CD4-positive, alpha-beta T cell (primary cell): Measurements from ENCODE around the gene GPR158. TPM values are rescaled to one million over a fixed set of nuclear protein-coding genes. Genes with fewer than 3 reads are reported as not detected.

Experiments used
- ATAC-seq: fragments of 200-7000 bp; cut with Tn5 transposase; one replicate; pipeline ENCODE4 v1.10.0; 2022; ENCODE audit warnings: mild to moderate bottlenecking; ENCODE audit not compliant: poor library complexity
- CTCF ChIA-PET: fragments of 350-600 bp; sonication (Branson Sonifier 250); formaldehyde crosslinking; loops from one replicate; lab custom pipeline; 2021; ENCODE audit warnings: antibody characterized with exemption, inconsistent platforms; lab: Charles Lee
- POLR2A ChIA-PET: fragments of 350-600 bp; sonication (Branson Sonifier 250); formaldehyde crosslinking; loops from one replicate; lab custom pipeline; 2021; ENCODE audit warnings: antibody characterized with exemption, inconsistent platforms; lab: Charles Lee
- DNase-seq, 14 experiments: peaks; one replicate each; pipeline ENCODE4 v3.0.0-alpha.2; 2013 to 2020; ENCODE audit warnings: mixed read lengths in 2 of 14
- H3K27ac ChIP-seq, 2 donors: one replicate each; pipeline versions ENCODE4 v1.5.1 to v1.7.0; 2013; ENCODE audit warnings: low read length in 2 of 2, low read depth in 1 of 2, mild to moderate bottlenecking in 1 of 2
- H3K27me3 ChIP-seq, 2 experiments: 1 replicate in 1 of 2; 2 replicates in 1 of 2; pipeline versions ENCODE4 v1.6.1 to v1.7.0; 2013; ENCODE audit warnings: low read length in 2 of 2, control low read depth in 1 of 2, mild to moderate bottlenecking in 1 of 2, moderate library complexity in 1 of 2; ENCODE audit not compliant: insufficient read depth in 2 of 2, control insufficient read depth in 1 of 2
- H3K36me3 ChIP-seq: one replicate; pipeline ENCODE4 v1.6.1; 2013; ENCODE audit warnings: low read length, control low read depth; ENCODE audit not compliant: insufficient read depth
- H3K4me1 ChIP-seq: one replicate; pipeline ENCODE4 v1.6.1; 2013; ENCODE audit warnings: low read length, control low read depth; ENCODE audit not compliant: insufficient read depth
- H3K4me3 ChIP-seq: one replicate; pipeline ENCODE4 v1.5.1; 2013; ENCODE audit warnings: mild to moderate bottlenecking, low read length, moderate library complexity
- H3K9me3 ChIP-seq, 2 experiments: 1 replicate in 1 of 2; 2 replicates in 1 of 2; pipeline versions ENCODE4 v1.6.1 to v1.7.0; 2013; ENCODE audit warnings: low read length in 2 of 2, mild to moderate bottlenecking in 2 of 2, control low read depth in 1 of 2, moderate library complexity in 1 of 2; ENCODE audit not compliant: control insufficient read depth in 1 of 2, insufficient read depth in 1 of 2
- H3K27ac Mint-ChIP-seq: one replicate; pipeline ENCODE4 v1.8.0; 2020; ENCODE audit warnings: mixed read lengths
- H3K27me3 Mint-ChIP-seq: one replicate; pipeline ENCODE4 v1.8.0; 2021; ENCODE audit warnings: mixed read lengths
- H3K36me3 Mint-ChIP-seq: one replicate; pipeline ENCODE4 v1.8.0; 2021; ENCODE audit warnings: low read depth, mixed read lengths
- H3K4me1 Mint-ChIP-seq: one replicate; pipeline ENCODE4 v1.8.0; 2021; ENCODE audit warnings: low read depth, mixed read lengths
- H3K4me3 Mint-ChIP-seq: one replicate; pipeline ENCODE4 v1.8.0; 2020; ENCODE audit warnings: mild to moderate bottlenecking, mixed read lengths
- H3K9me3 Mint-ChIP-seq: one replicate; pipeline ENCODE4 v1.8.0; 2020; ENCODE audit warnings: mixed read lengths
- intact Hi-C, 2 experiments: fragments of 100-400 bp; cut with DNase I in 1 of 2; cut with micrococcal nuclease in 1 of 2; formaldehyde crosslinking; loops; one replicate each; pipeline versions ENCODE4 v1.15.1 to v1.9.0; 2023 to 2025; cut with DNase I, micrococcal nuclease
- polyA plus RNA-seq, 2 donors: library from polyadenylated mRNA; unstranded; fragments of 120-200 nt; gene quantifications; one replicate each; pipeline ENCODE4 v1.2.1, GENCODE V29; 2013
- total RNA-seq, 174 experiments: library from RNA in 2 of 174; stranded (reverse) in 2 of 174; gene quantifications; one replicate each; pipeline ENCODE4 v1.2.3 and lab custom pipeline; 2021 to 2026
- TF ChIP-seq, protein P1 (sequence below): fragments of 200-600 bp; IDR thresholded peaks from one replicate; pipeline ENCODE4 v1.8.0; 2022; ENCODE audit warnings: antibody characterized with exemption, mild to moderate bottlenecking

Gene GPR158, protein sequence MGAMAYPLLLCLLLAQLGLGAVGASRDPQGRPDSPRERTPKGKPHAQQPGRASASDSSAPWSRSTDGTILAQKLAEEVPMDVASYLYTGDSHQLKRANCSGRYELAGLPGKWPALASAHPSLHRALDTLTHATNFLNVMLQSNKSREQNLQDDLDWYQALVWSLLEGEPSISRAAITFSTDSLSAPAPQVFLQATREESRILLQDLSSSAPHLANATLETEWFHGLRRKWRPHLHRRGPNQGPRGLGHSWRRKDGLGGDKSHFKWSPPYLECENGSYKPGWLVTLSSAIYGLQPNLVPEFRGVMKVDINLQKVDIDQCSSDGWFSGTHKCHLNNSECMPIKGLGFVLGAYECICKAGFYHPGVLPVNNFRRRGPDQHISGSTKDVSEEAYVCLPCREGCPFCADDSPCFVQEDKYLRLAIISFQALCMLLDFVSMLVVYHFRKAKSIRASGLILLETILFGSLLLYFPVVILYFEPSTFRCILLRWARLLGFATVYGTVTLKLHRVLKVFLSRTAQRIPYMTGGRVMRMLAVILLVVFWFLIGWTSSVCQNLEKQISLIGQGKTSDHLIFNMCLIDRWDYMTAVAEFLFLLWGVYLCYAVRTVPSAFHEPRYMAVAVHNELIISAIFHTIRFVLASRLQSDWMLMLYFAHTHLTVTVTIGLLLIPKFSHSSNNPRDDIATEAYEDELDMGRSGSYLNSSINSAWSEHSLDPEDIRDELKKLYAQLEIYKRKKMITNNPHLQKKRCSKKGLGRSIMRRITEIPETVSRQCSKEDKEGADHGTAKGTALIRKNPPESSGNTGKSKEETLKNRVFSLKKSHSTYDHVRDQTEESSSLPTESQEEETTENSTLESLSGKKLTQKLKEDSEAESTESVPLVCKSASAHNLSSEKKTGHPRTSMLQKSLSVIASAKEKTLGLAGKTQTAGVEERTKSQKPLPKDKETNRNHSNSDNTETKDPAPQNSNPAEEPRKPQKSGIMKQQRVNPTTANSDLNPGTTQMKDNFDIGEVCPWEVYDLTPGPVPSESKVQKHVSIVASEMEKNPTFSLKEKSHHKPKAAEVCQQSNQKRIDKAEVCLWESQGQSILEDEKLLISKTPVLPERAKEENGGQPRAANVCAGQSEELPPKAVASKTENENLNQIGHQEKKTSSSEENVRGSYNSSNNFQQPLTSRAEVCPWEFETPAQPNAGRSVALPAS (N-terminal part only)
- not detected for total RNA-seq
- not detected for polyA plus RNA-seq (2013, experiment 1 of 2)
- 0.01 TPM for polyA plus RNA-seq (2013, experiment 2 of 2)
- 0 to 0.27 (median 0) reads per million in 172 experiments for total RNA-seq (lab: John Stamatoyannopoulos, UW)

GRCh38 chr10:25174461-25175230, at the start of gene GPR158:
TSS of gene GPR158 (plus strand) at chr10:25175001. CDS start at chr10:25175421, 420 bp downstream.
- Histone ChIP-seq H3K27me3 (peaks cover 39 to 48% of the 10 kb centered on the region in 2 experiments), H3K9me3 (peaks cover 0 to 27% of the 10 kb centered on the region in 2 experiments), H3K36me3 (no peaks in the 10 kb centered on the region), H3K4me3 (no peak within 1 kb of the TSS), H3K27ac (no peak within 1 kb of the TSS), H3K4me1 (peaks cover 13% of the 10 kb centered on the region)
- H3K27me3 Mint-ChIP-seq: peaks cover 64% of the 10 kb centered on the region
- DNase-seq: peak in 13 of 14 experiments; percentile 6 to 61 (median 24)
- no peaks in the 10 kb centered on the region for H3K36me3 Mint-ChIP-seq
- ATAC-seq: peak; percentile 55
- ChIA-PET CTCF (no interaction called here), POLR2A (no interaction called here)
- peaks cover 8% of the 10 kb centered on the region for H3K4me1 Mint-ChIP-seq
- peaks cover 7% of the 10 kb centered on the region for H3K9me3 Mint-ChIP-seq
- intact Hi-C loops: no loop called here
- no peak within 1 kb of the TSS for H3K27ac Mint-ChIP-seq
- no peak within 1 kb of the TSS for H3K4me3 Mint-ChIP-seq
- TF ChIP-seq, protein P1, sequence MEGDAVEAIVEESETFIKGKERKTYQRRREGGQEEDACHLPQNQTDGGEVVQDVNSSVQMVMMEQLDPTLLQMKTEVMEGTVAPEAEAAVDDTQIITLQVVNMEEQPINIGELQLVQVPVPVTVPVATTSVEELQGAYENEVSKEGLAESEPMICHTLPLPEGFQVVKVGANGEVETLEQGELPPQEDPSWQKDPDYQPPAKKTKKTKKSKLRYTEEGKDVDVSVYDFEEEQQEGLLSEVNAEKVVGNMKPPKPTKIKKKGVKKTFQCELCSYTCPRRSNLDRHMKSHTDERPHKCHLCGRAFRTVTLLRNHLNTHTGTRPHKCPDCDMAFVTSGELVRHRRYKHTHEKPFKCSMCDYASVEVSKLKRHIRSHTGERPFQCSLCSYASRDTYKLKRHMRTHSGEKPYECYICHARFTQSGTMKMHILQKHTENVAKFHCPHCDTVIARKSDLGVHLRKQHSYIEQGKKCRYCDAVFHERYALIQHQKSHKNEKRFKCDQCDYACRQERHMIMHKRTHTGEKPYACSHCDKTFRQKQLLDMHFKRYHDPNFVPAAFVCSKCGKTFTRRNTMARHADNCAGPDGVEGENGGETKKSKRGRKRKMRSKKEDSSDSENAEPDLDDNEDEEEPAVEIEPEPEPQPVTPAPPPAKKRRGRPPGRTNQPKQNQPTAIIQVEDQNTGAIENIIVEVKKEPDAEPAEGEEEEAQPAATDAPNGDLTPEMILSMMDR: no peak

DNA sequence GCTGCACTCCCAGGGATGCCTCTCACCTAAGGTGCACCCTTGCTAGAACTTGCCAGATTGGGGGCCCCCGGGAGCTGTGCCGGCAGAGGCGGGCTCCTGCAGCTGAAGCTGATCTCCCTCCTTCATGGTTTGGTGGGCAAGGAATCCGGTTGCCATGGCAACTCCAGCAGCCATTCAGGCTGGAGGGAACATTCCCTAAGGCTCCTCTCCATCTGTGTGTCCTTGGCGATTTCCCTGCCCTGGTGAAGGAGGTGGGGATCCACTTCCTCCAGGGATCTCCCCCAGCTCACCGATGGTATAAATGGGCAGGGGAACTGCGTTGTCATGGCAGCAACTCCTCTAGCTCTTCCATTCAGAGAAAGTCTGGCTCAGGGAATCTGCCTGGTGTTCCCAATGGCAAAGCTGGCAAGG, 49.6 kb upstream of the GPR158 start:
- no peak overlapping the region for H3K4me3 Mint-ChIP-seq
- no peak for DNase-seq
- H3K27ac Mint-ChIP-seq: no peak overlapping the region
- CTCF ChIA-PET: no interaction called here
- Histone ChIP-seq H3K9me3 (peaks cover 0 to 4% of the 10 kb centered on the region in 2 experiments), H3K4me1 (no peaks in the 10 kb centered on the region), H3K36me3 (no peaks in the 10 kb centered on the region), H3K4me3 (no peak overlapping the region), H3K27me3 (peaks cover 7 to 8% of the 10 kb centered on the region in 2 experiments), H3K27ac (no peak overlapping the region)
- H3K27me3 Mint-ChIP-seq: peaks cover 22% of the 10 kb centered on the region
- H3K4me1 Mint-ChIP-seq: no peaks in the 10 kb centered on the region
- POLR2A ChIA-PET: no interaction called here
- H3K36me3 Mint-ChIP-seq: no peaks in the 10 kb centered on the region
- H3K9me3 Mint-ChIP-seq: no peaks in the 10 kb centered on the region
- ATAC-seq: no peak
- TF ChIP-seq, protein P1: no peak
- intact Hi-C loops: no loop called here
